ENCODE data around the gene DPYD. TPM values are rescaled to one million over a fixed set of nuclear protein-coding genes. Genes with fewer than 3 reads are reported as not detected.

The DPYD gene
- total RNA-seq, 2 donors from 2014 or later, result 9.2 to 17.5 TPM

DNA sequence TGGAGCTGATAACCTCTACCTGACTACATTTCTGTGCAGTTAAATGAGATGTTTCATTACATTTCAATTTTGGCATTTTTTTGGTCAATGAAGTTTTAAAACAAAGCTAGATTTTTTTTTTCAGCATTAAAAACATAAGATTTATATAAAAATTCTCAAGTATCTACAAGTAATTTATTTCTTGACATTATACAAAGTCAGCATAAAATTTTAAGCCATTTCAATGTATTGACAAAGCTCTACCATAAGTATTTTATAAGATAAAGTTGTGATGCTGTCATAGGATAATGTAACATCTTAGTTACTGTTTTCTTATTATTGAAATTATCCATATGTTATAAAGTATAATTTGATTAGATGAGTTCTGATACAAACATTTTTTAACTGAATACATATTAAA is 847.7 kb downstream of the DPYD start:
- Histone ChIP-seq H3K27me3 (ENCODE audit: control insufficient read depth, insufficient read depth, low read length, poor library complexity, severe bottlenecking) (no peaks in the 10 kb centered on the region), H3K4me3 (ENCODE audit: low read length) (no peak overlapping the region), H3K9me3 (ENCODE audit: control insufficient read depth, low read length) (no peaks in the 10 kb centered on the region), H3K9ac (ENCODE audit: extremely low read depth, low read length, poor library complexity, severe bottlenecking) (no peak overlapping the region), H3K36me3 (ENCODE audit: control insufficient read depth, insufficient read depth, low read length) (no peaks in the 10 kb centered on the region), H3K27ac (ENCODE audit: low read depth, low read length) (no peak overlapping the region), H3K4me1 (ENCODE audit: control insufficient read depth, insufficient read depth, low read length) (peaks cover 2% of the 10 kb centered on the region)
- H3K4me3 Mint-ChIP-seq, result no peak overlapping the region
- no peaks in the 10 kb centered on the region for H3K27me3 Mint-ChIP-seq (ENCODE audit: insufficient read depth)
- peaks cover 4% of the 10 kb centered on the region for H3K9me3 Mint-ChIP-seq
- DNase-seq, result no peak
- H3K36me3 Mint-ChIP-seq (ENCODE audit: low read depth), result no peaks in the 10 kb centered on the region
- H3K4me1 Mint-ChIP-seq, result peaks cover 5% of the 10 kb centered on the region
- no peak for TF ChIP-seq CTCF (conservative IDR thresholded peaks at IDR 0.05)
- H3K27ac Mint-ChIP-seq, result no peak overlapping the region

GRCh38 chr1:97071173-97071572 is 849.7 kb downstream of the DPYD start:
- H3K4me3 Mint-ChIP-seq, result no peak overlapping the region
- peaks cover 4% of the 10 kb centered on the region for H3K9me3 Mint-ChIP-seq
- no peak for DNase-seq
- H3K4me1 Mint-ChIP-seq, result peaks cover 5% of the 10 kb centered on the region
- Histone ChIP-seq H3K36me3 (ENCODE audit: control insufficient read depth, insufficient read depth, low read length) (no peaks in the 10 kb centered on the region), H3K9me3 (ENCODE audit: control insufficient read depth, low read length) (peaks cover 7% of the 10 kb centered on the region), H3K4me1 (ENCODE audit: control insufficient read depth, insufficient read depth, low read length) (peaks cover 2% of the 10 kb centered on the region), H3K4me3 (ENCODE audit: low read length) (no peak overlapping the region), H3K9ac (ENCODE audit: extremely low read depth, low read length, poor library complexity, severe bottlenecking) (no peak overlapping the region), H3K27me3 (ENCODE audit: control insufficient read depth, insufficient read depth, low read length, poor library complexity, severe bottlenecking) (no peaks in the 10 kb centered on the region), H3K27ac (ENCODE audit: low read depth, low read length) (no peak overlapping the region)
- 91% methylated on average over 1 to 3 of the region's 3 CpGs for WGBS, 2 experiments (ENCODE audit: insufficient coverage in 1 of 2, insufficient read length in 1 of 2)
- no peaks in the 10 kb centered on the region for H3K27me3 Mint-ChIP-seq (ENCODE audit: insufficient read depth)
- TF ChIP-seq CTCF (conservative IDR thresholded peaks at IDR 0.05), result no peak
- H3K27ac Mint-ChIP-seq, result no peak overlapping the region
- H3K36me3 Mint-ChIP-seq (ENCODE audit: low read depth), result no peaks in the 10 kb centered on the region

DNA sequence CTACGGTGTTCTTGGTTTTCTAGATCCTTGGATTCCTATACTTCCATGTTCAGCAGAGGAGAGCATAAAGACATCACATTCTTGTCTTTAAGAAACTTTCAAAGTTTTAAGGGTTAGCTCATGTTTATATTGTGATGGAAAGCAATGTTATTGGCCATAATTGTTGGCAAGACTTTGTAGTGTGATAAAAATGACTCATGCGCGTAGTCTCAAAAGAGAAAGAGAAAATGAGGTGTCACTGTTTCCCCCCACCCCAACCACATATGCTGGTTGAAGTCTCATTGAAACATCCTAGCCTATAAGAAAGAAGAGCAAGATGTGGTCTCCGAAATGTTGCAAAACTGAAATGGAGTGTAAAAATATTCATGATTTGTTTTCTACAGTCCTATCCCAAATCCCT is 850.5 kb downstream of the DPYD start:
- Histone ChIP-seq H3K9ac (ENCODE audit: extremely low read depth, low read length, poor library complexity, severe bottlenecking) (no peak overlapping the region), H3K36me3 (ENCODE audit: control insufficient read depth, insufficient read depth, low read length) (no peaks in the 10 kb centered on the region), H3K27ac (ENCODE audit: low read depth, low read length) (no peak overlapping the region), H3K4me1 (ENCODE audit: control insufficient read depth, insufficient read depth, low read length) (peaks cover 2% of the 10 kb centered on the region), H3K9me3 (ENCODE audit: control insufficient read depth, low read length) (peaks cover 9% of the 10 kb centered on the region), H3K4me3 (ENCODE audit: low read length) (no peak overlapping the region), H3K27me3 (ENCODE audit: control insufficient read depth, insufficient read depth, low read length, poor library complexity, severe bottlenecking) (no peaks in the 10 kb centered on the region)
- Mint-ChIP-seq H3K4me1 (peaks cover 5% of the 10 kb centered on the region), H3K9me3 (peaks cover 6% of the 10 kb centered on the region), H3K27me3 (ENCODE audit: insufficient read depth) (no peaks in the 10 kb centered on the region), H3K27ac (no peak overlapping the region), H3K4me3 (no peak overlapping the region), H3K36me3 (ENCODE audit: low read depth) (no peaks in the 10 kb centered on the region)
- 97% methylated on average over 3 of the region's 4 CpGs; no CpG with 5 or more reads in 1 of the 2 experiments for WGBS, 2 experiments (ENCODE audit: insufficient coverage in 1 of 2, insufficient read length in 1 of 2)
- DNase-seq, result no peak
- TF ChIP-seq CTCF (conservative IDR thresholded peaks at IDR 0.05), result no peak

Measured in endodermal cell (in vitro differentiated cells).